Caco-2 (cell line): ENCODE measurements around the gene ERCC8. TPM values are rescaled to one million over a fixed set of nuclear protein-coding genes. Genes with fewer than 3 reads are reported as not detected.

Experiments
- BruUV-seq: library from RNA; stranded (reverse); fragments of 400-500 nt; replicated peaks from 2 replicates; lab custom pipeline; 2021; lab: Mats Ljungman, UMichigan
- CTCF ChIA-PET: fragments of 300-600 bp; sonication (Branson Sonifier 250); formaldehyde crosslinking; loops from one replicate; lab custom pipeline; 2022; ENCODE audit warnings: antibody characterized with exemption; lab: Charles Lee
- POLR2A ChIA-PET: fragments of 300-600 bp; sonication (Branson Sonifier 250); formaldehyde crosslinking; loops from one replicate; lab custom pipeline; 2022; ENCODE audit warnings: antibody characterized with exemption; lab: Charles Lee
- DNase-seq, 2 experiments: peaks; one replicate each; pipeline versions ENCODE4 v3.0.0 to v3.0.0-alpha.2; 2020 to 2022
- H3K27me3 ChIP-seq: replicated peaks from 2 replicates; pipeline ENCODE4 v1.6.0; 2011; ENCODE audit warnings: low read length; ENCODE audit not compliant: control insufficient read depth, insufficient read depth
- H3K36me3 ChIP-seq: 2 replicates; pipeline ENCODE4 v1.5.1; 2011; ENCODE audit warnings: low read length; ENCODE audit not compliant: control insufficient read depth, insufficient read depth
- H3K4me1 ChIP-seq: fragments of 250-450 bp; sonication (Bioruptor Pico); 2 replicates; pipeline ENCODE4 v1.5.1; 2020; ENCODE audit warnings: mild to moderate bottlenecking
- H3K4me3 ChIP-seq: 2 replicates; pipeline ENCODE4 v1.5.1; 2011; ENCODE audit warnings: low read depth, mild to moderate bottlenecking, control low read depth, low read length
- H3K9me3 ChIP-seq: fragments of 250-450 bp; sonication (Bioruptor Pico); 2 replicates; pipeline ENCODE4 v1.5.1; 2020; ENCODE audit warnings: mild to moderate bottlenecking, moderate library complexity
- H3K27ac Mint-ChIP-seq: one replicate; pipeline ENCODE4 v1.8.0; 2022; ENCODE audit warnings: mixed read lengths; ENCODE audit not compliant: unreplicated experiment
- H3K27me3 Mint-ChIP-seq: one replicate; pipeline ENCODE4 v1.8.0; 2022; ENCODE audit warnings: mixed read lengths; ENCODE audit not compliant: insufficient read depth, unreplicated experiment
- H3K36me3 Mint-ChIP-seq: one replicate; pipeline ENCODE4 v1.8.0; 2022; ENCODE audit warnings: mild to moderate bottlenecking, mixed read lengths; ENCODE audit not compliant: insufficient read depth, unreplicated experiment
- H3K4me1 Mint-ChIP-seq: one replicate; pipeline ENCODE4 v1.8.0; 2022; ENCODE audit warnings: low read depth, mixed read lengths; ENCODE audit not compliant: unreplicated experiment
- H3K4me3 Mint-ChIP-seq: one replicate; pipeline ENCODE4 v1.8.0; 2022; ENCODE audit warnings: mild to moderate bottlenecking, moderate library complexity, mixed read lengths; ENCODE audit not compliant: unreplicated experiment
- H3K9me3 Mint-ChIP-seq: one replicate; pipeline ENCODE4 v1.8.0; 2022; ENCODE audit warnings: mixed read lengths; ENCODE audit not compliant: unreplicated experiment
- intact Hi-C: fragments of 100-400 bp; cut with micrococcal nuclease; formaldehyde crosslinking; loops from one replicate; pipeline ENCODE4 v1.10.0; 2022; ENCODE audit not compliant: unreplicated experiment
- total RNA-seq: library from RNA; stranded (reverse); gene quantifications from 2 replicates; pipeline ENCODE4 v1.2.3, GENCODE V29; 2022
- TF ChIP-seq, protein P1 (sequence below), 2 experiments: fragments of 200-600 bp in 1 of 2; IDR thresholded peaks; 1 replicate in 1 of 2; 2 replicates in 1 of 2; pipeline versions ENCODE4 v1.5.1 to v1.8.0; 2011 to 2022; ENCODE audit warnings: antibody characterized with exemption in 1 of 2, control low read depth in 1 of 2, inconsistent platforms in 1 of 2, low read depth in 1 of 2, low read length in 1 of 2, mild to moderate bottlenecking in 1 of 2, moderate library complexity in 1 of 2; ENCODE audit not compliant: insufficient read depth in 1 of 2, severe bottlenecking in 1 of 2, unreplicated experiment in 1 of 2

Gene ERCC8
- total RNA-seq, 1 experiment from 2014 or later = 19.8 TPM

- intact Hi-C loops = loop anchor here (5.0 to 10.0 kb wide), 2 partner anchors 101 to 221 kb away; partner anchors contain the start of genes ELOVL7 and SMIM15
- Histone ChIP-seq H3K36me3 (0 out of 2 replicates have a peak, but pooled peaks cover 1% of the 10 kb centered on the region), H3K4me1 (peaks cover 6% of the 10 kb centered on the region; the same call in 1 of the 2 replicates), H3K4me3 (peak overlapping the region; percentile 42; the same call in 1 of the 2 replicates), H3K9me3 (no peaks in the 10 kb centered on the region), H3K27me3 (no peaks in the 10 kb centered on the region)
- H3K27me3 Mint-ChIP-seq = no peaks in the 10 kb centered on the region
- TF ChIP-seq, protein P1, sequence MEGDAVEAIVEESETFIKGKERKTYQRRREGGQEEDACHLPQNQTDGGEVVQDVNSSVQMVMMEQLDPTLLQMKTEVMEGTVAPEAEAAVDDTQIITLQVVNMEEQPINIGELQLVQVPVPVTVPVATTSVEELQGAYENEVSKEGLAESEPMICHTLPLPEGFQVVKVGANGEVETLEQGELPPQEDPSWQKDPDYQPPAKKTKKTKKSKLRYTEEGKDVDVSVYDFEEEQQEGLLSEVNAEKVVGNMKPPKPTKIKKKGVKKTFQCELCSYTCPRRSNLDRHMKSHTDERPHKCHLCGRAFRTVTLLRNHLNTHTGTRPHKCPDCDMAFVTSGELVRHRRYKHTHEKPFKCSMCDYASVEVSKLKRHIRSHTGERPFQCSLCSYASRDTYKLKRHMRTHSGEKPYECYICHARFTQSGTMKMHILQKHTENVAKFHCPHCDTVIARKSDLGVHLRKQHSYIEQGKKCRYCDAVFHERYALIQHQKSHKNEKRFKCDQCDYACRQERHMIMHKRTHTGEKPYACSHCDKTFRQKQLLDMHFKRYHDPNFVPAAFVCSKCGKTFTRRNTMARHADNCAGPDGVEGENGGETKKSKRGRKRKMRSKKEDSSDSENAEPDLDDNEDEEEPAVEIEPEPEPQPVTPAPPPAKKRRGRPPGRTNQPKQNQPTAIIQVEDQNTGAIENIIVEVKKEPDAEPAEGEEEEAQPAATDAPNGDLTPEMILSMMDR (IDR thresholded peaks at IDR 0.05; ENCODE audit: insufficient read depth in 1 of 2, low read depth in 1 of 2, low read length in 1 of 2, severe bottlenecking in 1 of 2, unreplicated experiment in 1 of 2) = no peak
- ChIA-PET CTCF (no interaction called here), POLR2A (no interaction called here)
- no peak for DNase-seq
- no peaks in the 10 kb centered on the region for H3K9me3 Mint-ChIP-seq
- no peak overlapping the region for H3K27ac Mint-ChIP-seq
- H3K36me3 Mint-ChIP-seq = no peaks in the 10 kb centered on the region
- H3K4me1 Mint-ChIP-seq = no peaks in the 10 kb centered on the region
- H3K4me3 Mint-ChIP-seq = no peak overlapping the region
- BruUV-seq = no TSS peak
Observed at GRCh38 chr5:60943624-60944023, 1.2 kb downstream of the ERCC8 start.

DNA sequence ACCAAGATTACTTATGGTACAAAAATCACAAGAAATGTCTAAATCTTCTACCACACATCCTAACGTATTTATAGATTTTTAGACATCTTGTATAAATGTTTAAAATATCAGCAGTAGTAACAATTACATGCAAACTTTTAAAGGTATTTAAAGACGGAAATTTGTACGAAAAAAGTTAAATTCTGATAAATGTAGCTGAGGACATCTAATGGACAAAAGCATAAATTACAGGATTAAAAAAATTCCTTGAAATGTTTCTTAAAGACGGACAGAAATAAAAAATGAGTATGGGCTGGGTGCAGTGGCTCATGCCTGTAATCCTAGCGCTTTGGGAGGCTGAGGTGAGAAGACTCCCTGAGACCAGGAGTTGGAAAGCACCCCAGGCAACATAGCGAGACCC, 15.8 kb downstream of the ERCC8 start:
- POLR2A ChIA-PET = no interaction called here
- CTCF ChIA-PET = interaction anchor here (0.5 to 1.2 kb wide), 2 partner anchors 229 to 252 kb away, joined by 3 to 4 read pairs; partner anchors contain the start of gene DEPDC1B

DNA sequence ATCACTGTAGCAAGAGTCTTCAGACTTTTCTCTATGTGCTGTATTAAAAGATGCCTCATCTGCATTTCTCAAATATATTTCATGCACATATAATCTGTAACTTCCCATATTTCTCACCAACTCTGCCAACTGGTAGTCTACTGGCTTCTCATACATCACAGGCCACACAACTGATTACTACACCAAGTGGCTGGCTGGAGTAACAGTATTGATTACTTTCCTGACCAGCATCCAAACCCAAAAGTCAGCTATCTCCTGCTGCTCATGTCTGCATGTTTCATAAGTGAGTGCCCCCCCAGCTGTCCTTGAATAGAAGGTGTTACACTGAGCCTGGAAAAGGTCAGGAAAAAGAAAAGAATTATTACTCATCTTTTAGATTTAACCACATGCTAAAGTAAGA, 17.4 kb downstream of the ERCC8 start:
- CTCF ChIA-PET = no interaction called here
- no peaks in the 10 kb centered on the region; the same call in 1 of the 2 replicates for H3K36me3 ChIP-seq
- TF ChIP-seq, protein P1 (IDR thresholded peaks at IDR 0.05; ENCODE audit: insufficient read depth in 1 of 2, low read depth in 1 of 2, low read length in 1 of 2, severe bottlenecking in 1 of 2, unreplicated experiment in 1 of 2) = no peak
- Mint-ChIP-seq H3K4me1 (no peaks in the 10 kb centered on the region), H3K36me3 (peaks cover 12% of the 10 kb centered on the region), H3K27ac (no peak overlapping the region), H3K27me3 (no peaks in the 10 kb centered on the region), H3K9me3 (no peaks in the 10 kb centered on the region), H3K4me3 (no peak overlapping the region)
- intact Hi-C loops = no loop called here
- H3K4me1 ChIP-seq = no peaks in the 10 kb centered on the region
- H3K9me3 ChIP-seq = no peaks in the 10 kb centered on the region
- H3K4me3 ChIP-seq = no peak overlapping the region
- no TSS peak for BruUV-seq
- H3K27me3 ChIP-seq = no peaks in the 10 kb centered on the region
- DNase-seq = no peak
- POLR2A ChIA-PET = no interaction called here

More for the DNA sequence above, 15.8 kb downstream of the ERCC8 start:
- no TSS peak for BruUV-seq
- Histone ChIP-seq H3K4me1 (no peaks in the 10 kb centered on the region), H3K36me3 (no peaks in the 10 kb centered on the region; the same call in 1 of the 2 replicates), H3K9me3 (no peaks in the 10 kb centered on the region), H3K27me3 (no peaks in the 10 kb centered on the region), H3K4me3 (no peak overlapping the region)
- H3K27me3 Mint-ChIP-seq = no peaks in the 10 kb centered on the region
- no peaks in the 10 kb centered on the region for H3K4me1 Mint-ChIP-seq
- H3K9me3 Mint-ChIP-seq = peaks cover 2% of the 10 kb centered on the region
- no peak overlapping the region for H3K27ac Mint-ChIP-seq
- TF ChIP-seq, protein P1 (IDR thresholded peaks at IDR 0.05; ENCODE audit: insufficient read depth in 1 of 2, low read depth in 1 of 2, low read length in 1 of 2, severe bottlenecking in 1 of 2, unreplicated experiment in 1 of 2) = peak; percentile 20
- peaks cover 12% of the 10 kb centered on the region for H3K36me3 Mint-ChIP-seq
- DNase-seq = no peak
- no peak overlapping the region for H3K4me3 Mint-ChIP-seq
- intact Hi-C loops = loop anchor here (1.0 to 2.0 kb wide), 2 partner anchors 252 to 256 kb away; no protein-coding TSS in a partner anchor
